GM12878 (cell line): ENCODE results near the gene ZER1. TPM values are rescaled to one million over a fixed set of nuclear protein-coding genes. Genes with fewer than 3 reads are reported as not detected.

Experiments
- ATF2 ChIP-seq: IDR thresholded peaks from 2 replicates; pipeline ENCODE4 v1.6.1; 2012; ENCODE audit warnings: low read length, inconsistent platforms
- DPF2 ChIP-seq: fragments of 450-650 bp; IDR thresholded peaks from 2 replicates; pipeline ENCODE4 v1.6.1; 2017; ENCODE audit warnings: mild to moderate bottlenecking
- EZH2 ChIP-seq: IDR thresholded peaks from 2 replicates; pipeline ENCODE4 v1.6.1; 2012; ENCODE audit warnings: low read depth, mild to moderate bottlenecking, control low read depth, inconsistent platforms, low read length, borderline replicate concordance; ENCODE audit not compliant: control insufficient read depth
- JUND ChIP-seq: IDR thresholded peaks from 2 replicates; pipeline ENCODE4 v1.6.1; 2012; ENCODE audit warnings: low read depth, mild to moderate bottlenecking, low read length, improper control_type of control experiment, moderate library complexity
- MXI1 ChIP-seq: fragments of 150-350 bp; IDR thresholded peaks from 2 replicates; pipeline ENCODE4 v1.6.1; 2011; ENCODE audit warnings: low read depth, mild to moderate bottlenecking, inconsistent platforms, low read length, improper control_type of control experiment
- NR2C1 ChIP-seq: fragments of 450-650 bp; IDR thresholded peaks from 2 replicates; pipeline ENCODE4 v1.6.1; 2017; ENCODE audit warnings: antibody characterized with exemption, mild to moderate bottlenecking, moderate library complexity
- RUNX3 ChIP-seq: IDR thresholded peaks from 2 replicates; pipeline ENCODE4 v1.6.1; 2012; ENCODE audit warnings: low read length, inconsistent platforms
- STAT3 ChIP-seq: IDR thresholded peaks from 2 replicates; pipeline ENCODE4 v1.6.1; 2011; ENCODE audit warnings: low read depth, low read length, improper control_type of control experiment
- TARDBP ChIP-seq: IDR thresholded peaks from 2 replicates; pipeline ENCODE4 v1.6.1; 2016; ENCODE audit warnings: borderline replicate concordance
- ZBED1 ChIP-seq: IDR thresholded peaks from 2 replicates; pipeline ENCODE4 v1.6.1; 2016; ENCODE audit warnings: borderline replicate concordance
- ZBTB11 ChIP-seq: fragments of 450-650 bp; formaldehyde crosslinking; IDR thresholded peaks from 2 replicates; pipeline ENCODE4 v1.5.0; 2022; ENCODE audit warnings: mild to moderate bottlenecking, missing genetic modification characterization
- ZBTB40 ChIP-seq: fragments of 450-650 bp; IDR thresholded peaks from 2 replicates; pipeline ENCODE4 v1.6.1; 2016; ENCODE audit warnings: mild to moderate bottlenecking, moderate library complexity, borderline replicate concordance
- ZNF274 ChIP-seq: IDR thresholded peaks from one replicate; pipeline ENCODE4 v1.8.0; 2011; ENCODE audit not compliant: insufficient read length, insufficient read depth
- ZNF592 ChIP-seq: fragments of 450-650 bp; IDR thresholded peaks from 2 replicates; pipeline ENCODE4 v1.6.1; 2017; ENCODE audit warnings: mild to moderate bottlenecking, moderate library complexity
- ZNF622 ChIP-seq: fragments of 450-650 bp; IDR thresholded peaks from 2 replicates; pipeline ENCODE4 v1.6.1; 2017; ENCODE audit warnings: mild to moderate bottlenecking, inconsistent platforms
- polyA plus RNA-seq, 11 experiments: library from polyadenylated mRNA; depleted of rRNA in 4 of 11; unstranded in 6 of 11; stranded (reverse) in 5 of 11; fragments of >200 nt; fragmentation: Nextera tagmentation in 4 of 11; fragmentation: Illumina TruSeq in 1 of 11; extraction: Ambion mirVana in 4 of 11; extraction: Trizol in 1 of 11; gene quantifications; 1 replicate in 1 of 11; 2 replicates in 10 of 11; pipeline versions ENCODE4 v1.2.1 to v1.2.3, GENCODE V29; 2011 to 2016; ENCODE audit warnings: inconsistent platforms in 2 of 11, missing spikeins in 2 of 11, low read depth in 1 of 11
- total RNA-seq, 4 experiments: library from RNA; depleted of rRNA in 3 of 4; stranded (reverse); fragments of >200 nt in 3 of 4; fragmentation: Illumina TruSeq in 1 of 4; extraction: Trizol in 1 of 4; gene quantifications; 2 replicates each; pipeline versions ENCODE4 v1.2.1 to v1.2.3, GENCODE V29; 2013 to 2021

Gene ZER1
- total and polyA plus RNA-seq, 10 of the 15 experiments (the other 5 are each of a cell fraction or from before 2014, with no cell fraction given) = 0.32 to 16.9 (median 7.9) TPM

GRCh38 chr9:128818099-128818838 lies 46.5 kb upstream of the ZER1 start, which contains the start of gene ENDOG (continued):
- no peak for TF ChIP-seq ZBTB40
- TF ChIP-seq ZNF592 = no peak
- no peak for TF ChIP-seq ZBTB11 (CRISPR knock-in tag)
- TF ChIP-seq NR2C1 = no peak; the same call in 1 of the 2 replicates
- TF ChIP-seq ATF2 = no peak
- TF ChIP-seq ZBED1 = no peak
- 0 out of 2 replicates have a peak, but pooled peaks have one; percentile 49 for TF ChIP-seq DPF2
- TF ChIP-seq EZH2 = no peak
- TF ChIP-seq MXI1 = peak; percentile 20; the same call in 1 of the 2 replicates
- no peak for TF ChIP-seq TARDBP
- TF ChIP-seq STAT3 = no peak
- 0 out of 2 replicates have a peak, but pooled peaks have one; percentile 25 for TF ChIP-seq RUNX3
- TF ChIP-seq ZNF622 = no peak
- no peak for TF ChIP-seq ZNF274
- no peak for TF ChIP-seq JUND
